Hepatocyte (in vitro differentiated cells): ENCODE measurements around the gene GPC5. TPM values are rescaled to one million over a fixed set of nuclear protein-coding genes. Genes with fewer than 3 reads are reported as not detected.
A peak's percentile ranks its signal among the peaks of the same experiment; 100 is the strongest.

Source experiments
- DNase-seq: peaks from one replicate; pipeline ENCODE4 v3.0.0-alpha.2; 2016; ENCODE audit warnings: low spot score
- H2AFZ ChIP-seq: fragments of 200-600 bp; sonication (generic); 2 replicates; pipeline ENCODE4 v1.6.0; 2016; ENCODE audit warnings: antibody characterized with exemption, mild to moderate bottlenecking
- H3K27ac ChIP-seq: fragments of 200-600 bp; sonication (generic); 2 replicates; pipeline ENCODE4 v1.5.1; 2016; ENCODE audit warnings: mild to moderate bottlenecking
- H3K27me3 ChIP-seq: fragments of 200-600 bp; sonication (generic); 2 replicates; pipeline ENCODE4 v1.6.1; 2016
- H3K36me3 ChIP-seq: fragments of 200-600 bp; sonication (generic); replicated peaks from 2 replicates; pipeline ENCODE4 v1.5.1; 2016; ENCODE audit warnings: low read depth; ENCODE audit not compliant: insufficient read depth
- H3K4me1 ChIP-seq: fragments of 200-600 bp; sonication (generic); 2 replicates; pipeline ENCODE4 v1.5.1; 2016; ENCODE audit warnings: mild to moderate bottlenecking, moderate library complexity; ENCODE audit not compliant: insufficient read depth
- H3K4me2 ChIP-seq: fragments of 200-600 bp; sonication (generic); 2 replicates; pipeline ENCODE4 v1.6.0; 2016
- H3K4me3 ChIP-seq: fragments of 200-600 bp; sonication (generic); 2 replicates; pipeline ENCODE4 v1.5.1; 2016; ENCODE audit warnings: mild to moderate bottlenecking
- H3K79me2 ChIP-seq: fragments of 200-600 bp; sonication (generic); 2 replicates; pipeline ENCODE4 v1.6.0; 2017; ENCODE audit warnings: mild to moderate bottlenecking
- H3K9me2 ChIP-seq: fragments of 200-600 bp; sonication (generic); replicated peaks from 2 replicates; pipeline ENCODE4 v1.6.0; 2017; ENCODE audit warnings: mild to moderate bottlenecking; ENCODE audit not compliant: insufficient read depth
- H3K9me3 ChIP-seq: fragments of 200-600 bp; sonication (generic); 2 replicates; pipeline ENCODE4 v1.5.1; 2016; ENCODE audit warnings: low read depth, mild to moderate bottlenecking
- H4K20me1 ChIP-seq: fragments of 200-600 bp; sonication (generic); 2 replicates; pipeline ENCODE4 v1.6.0; 2016; ENCODE audit warnings: mild to moderate bottlenecking; ENCODE audit not compliant: insufficient read depth, poor library complexity, severe bottlenecking
- CTCF ChIP-seq: fragments of 200-600 bp; sonication (generic); IDR thresholded peaks from 2 replicates; pipeline ENCODE4 v1.5.1; 2016; ENCODE audit warnings: antibody characterized with exemption, mild to moderate bottlenecking; ENCODE audit not compliant: poor library complexity
- EZH2 ChIP-seq: fragments of 200-600 bp; sonication (generic); IDR thresholded peaks from 2 replicates; pipeline ENCODE4 v1.6.1; 2016; ENCODE audit warnings: antibody characterized with exemption, mild to moderate bottlenecking, borderline replicate concordance
- EZH2phosphoT487 ChIP-seq: fragments of 200-600 bp; sonication (generic); IDR thresholded peaks from one replicate; pipeline ENCODE4 v1.6.1; 2018; ENCODE audit warnings: antibody characterized with exemption, mild to moderate bottlenecking, low read depth, moderate library complexity; ENCODE audit not compliant: unreplicated experiment, severe bottlenecking
- WGBS: methylation state at CpG from one replicate; pipeline ENCODE4 v1.1.6; 2016; ENCODE audit warnings: low lambda C conversion rate; ENCODE audit errors: missing lambda C conversion rate; 5-methylcytosine and 5-hydroxymethylcytosine counted together
- polyA plus RNA-seq: library from polyadenylated mRNA; unstranded; fragments of >200 nt; fragmentation: Nextera tagmentation; extraction: Ambion mirVana; gene quantifications from 2 replicates; pipeline ENCODE4 v1.2.1, GENCODE V29; 2016
- total RNA-seq: library from RNA; depleted of rRNA; stranded (reverse); fragments of >200 nt; gene quantifications from 2 replicates; pipeline ENCODE4 v1.2.3, GENCODE V29; 2014

The GPC5 gene
- total and polyA plus RNA-seq, 2 experiments from 2014 or later, result 3.9 to 5.4 TPM

- Histone ChIP-seq H3K4me2 (no peak overlapping the region), H3K79me2 (no peaks in the 10 kb centered on the region), H3K9me3 (no peaks in the 10 kb centered on the region), H3K27ac (no peak overlapping the region), H3K9me2 (no peaks in the 10 kb centered on the region), H3K27me3 (no peaks in the 10 kb centered on the region), H2AFZ (no peak overlapping the region), H3K36me3 (no peaks in the 10 kb centered on the region), H3K4me3 (no peak overlapping the region), H3K4me1 (no peaks in the 10 kb centered on the region), H4K20me1 (no peaks in the 10 kb centered on the region)
- no peak for DNase-seq
- WGBS, result 89% methylated on average over 1 of the region's 1 CpG
- TF ChIP-seq EZH2phosphoT487, result no peak
- TF ChIP-seq CTCF, result no peak
- TF ChIP-seq EZH2, result no peak
Observed at GRCh38 chr13:91930687-91931086, 532.3 kb downstream of the GPC5 start.

GRCh38 chr13:91934354-91934753, 535.9 kb downstream of the GPC5 start:
- no peak overlapping the region for H3K4me2 ChIP-seq
- DNase-seq, result no peak
- H3K36me3 ChIP-seq, result no peaks in the 10 kb centered on the region
- H3K9me2 ChIP-seq, result no peaks in the 10 kb centered on the region
- no peaks in the 10 kb centered on the region for H4K20me1 ChIP-seq
- H3K4me3 ChIP-seq, result no peak overlapping the region
- H3K27me3 ChIP-seq, result no peaks in the 10 kb centered on the region
- H3K4me1 ChIP-seq, result no peaks in the 10 kb centered on the region
- WGBS, result 68% methylated on average over 4 of the region's 4 CpGs
- no peak overlapping the region for H3K27ac ChIP-seq
- H3K79me2 ChIP-seq, result no peaks in the 10 kb centered on the region
- no peak overlapping the region for H2AFZ ChIP-seq
- no peak for TF ChIP-seq EZH2
- no peak for TF ChIP-seq EZH2phosphoT487
- TF ChIP-seq CTCF, result no peak
- no peaks in the 10 kb centered on the region for H3K9me3 ChIP-seq

GRCh38 chr13:91946498-91947070, 548.2 kb downstream of the GPC5 start:
- Histone ChIP-seq H3K9me3 (no peaks in the 10 kb centered on the region), H3K4me1 (no peaks in the 10 kb centered on the region), H3K4me3 (no peak overlapping the region), H4K20me1 (no peaks in the 10 kb centered on the region), H3K79me2 (no peaks in the 10 kb centered on the region), H3K27me3 (no peaks in the 10 kb centered on the region), H3K9me2 (no peaks in the 10 kb centered on the region), H3K27ac (no peak overlapping the region), H3K4me2 (peak overlapping the region; percentile 49), H3K36me3 (no peaks in the 10 kb centered on the region), H2AFZ (no peak overlapping the region)
- peak; percentile 57 for DNase-seq
- WGBS, result 23% methylated on average over 7 of the region's 7 CpGs
- TF ChIP-seq EZH2 (no peak), CTCF (peak; percentile 79)

- Histone ChIP-seq H3K27ac (no peak overlapping the region), H3K27me3 (no peaks in the 10 kb centered on the region), H3K9me3 (no peaks in the 10 kb centered on the region), H3K4me1 (no peaks in the 10 kb centered on the region), H2AFZ (no peak overlapping the region), H4K20me1 (no peaks in the 10 kb centered on the region), H3K79me2 (no peaks in the 10 kb centered on the region), H3K4me2 (no peak overlapping the region), H3K4me3 (no peak overlapping the region), H3K36me3 (no peaks in the 10 kb centered on the region), H3K9me2 (no peaks in the 10 kb centered on the region)
- TF ChIP-seq CTCF (no peak), EZH2 (no peak), EZH2phosphoT487 (no peak)
- WGBS, result 70% methylated on average over 1 of the region's 1 CpG
- DNase-seq, result no peak
Observed at GRCh38 chr13:91948736-91949135, 550.3 kb downstream of the GPC5 start.
